Activated T-cell treated with anti-CD3 and anti-CD28 coated beads, Interleukin-2, amount 50 U/mL, for 48 hours (primary cell): ENCODE results near the gene COBL.

Experiments used
- DNase-seq, 2 experiments: peaks; one replicate each; pipeline ENCODE4 v3.0.0-alpha.2; 2020

The COBL gene, protein sequence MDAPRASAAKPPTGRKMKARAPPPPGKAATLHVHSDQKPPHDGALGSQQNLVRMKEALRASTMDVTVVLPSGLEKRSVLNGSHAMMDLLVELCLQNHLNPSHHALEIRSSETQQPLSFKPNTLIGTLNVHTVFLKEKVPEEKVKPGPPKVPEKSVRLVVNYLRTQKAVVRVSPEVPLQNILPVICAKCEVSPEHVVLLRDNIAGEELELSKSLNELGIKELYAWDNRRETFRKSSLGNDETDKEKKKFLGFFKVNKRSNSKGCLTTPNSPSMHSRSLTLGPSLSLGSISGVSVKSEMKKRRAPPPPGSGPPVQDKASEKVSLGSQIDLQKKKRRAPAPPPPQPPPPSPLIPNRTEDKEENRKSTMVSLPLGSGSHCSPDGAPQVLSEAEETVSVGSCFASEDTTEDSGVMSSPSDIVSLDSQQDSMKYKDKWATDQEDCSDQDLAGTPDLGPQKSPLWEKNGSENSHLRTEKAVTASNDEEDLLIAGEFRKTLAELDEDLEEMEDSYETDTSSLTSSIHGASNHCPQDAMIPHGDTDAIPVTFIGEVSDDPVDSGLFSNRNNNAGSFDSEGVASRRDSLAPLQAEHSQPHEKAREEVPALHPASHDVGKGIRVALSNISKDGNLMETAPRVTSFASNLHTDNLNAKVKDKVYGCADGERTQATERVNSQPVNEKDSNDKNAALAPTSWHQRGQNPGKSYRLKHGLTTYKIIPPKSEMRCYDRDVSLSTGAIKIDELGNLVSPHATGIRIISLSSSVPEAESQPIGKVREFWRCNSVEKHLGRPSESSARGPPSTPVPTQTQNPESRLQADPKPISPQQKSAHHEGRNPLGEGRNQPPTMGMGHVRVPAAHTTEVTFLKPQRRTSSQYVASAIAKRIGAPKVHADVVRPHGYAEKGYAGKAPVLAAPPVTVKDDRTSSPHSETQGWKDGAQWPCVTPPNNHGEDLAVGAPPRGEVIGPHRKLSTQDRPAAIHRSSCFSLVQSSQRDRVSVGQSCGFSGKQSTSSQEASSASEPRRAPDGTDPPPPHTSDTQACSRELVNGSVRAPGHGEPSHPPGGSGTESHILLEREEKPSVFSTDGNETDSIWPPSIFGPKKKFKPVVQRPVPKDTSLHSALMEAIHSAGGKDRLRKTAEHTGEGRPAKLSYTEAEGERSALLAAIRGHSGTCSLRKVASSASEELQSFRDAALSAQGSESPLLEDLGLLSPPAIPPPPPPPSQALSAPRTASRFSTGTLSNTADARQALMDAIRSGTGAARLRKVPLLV

DNA sequence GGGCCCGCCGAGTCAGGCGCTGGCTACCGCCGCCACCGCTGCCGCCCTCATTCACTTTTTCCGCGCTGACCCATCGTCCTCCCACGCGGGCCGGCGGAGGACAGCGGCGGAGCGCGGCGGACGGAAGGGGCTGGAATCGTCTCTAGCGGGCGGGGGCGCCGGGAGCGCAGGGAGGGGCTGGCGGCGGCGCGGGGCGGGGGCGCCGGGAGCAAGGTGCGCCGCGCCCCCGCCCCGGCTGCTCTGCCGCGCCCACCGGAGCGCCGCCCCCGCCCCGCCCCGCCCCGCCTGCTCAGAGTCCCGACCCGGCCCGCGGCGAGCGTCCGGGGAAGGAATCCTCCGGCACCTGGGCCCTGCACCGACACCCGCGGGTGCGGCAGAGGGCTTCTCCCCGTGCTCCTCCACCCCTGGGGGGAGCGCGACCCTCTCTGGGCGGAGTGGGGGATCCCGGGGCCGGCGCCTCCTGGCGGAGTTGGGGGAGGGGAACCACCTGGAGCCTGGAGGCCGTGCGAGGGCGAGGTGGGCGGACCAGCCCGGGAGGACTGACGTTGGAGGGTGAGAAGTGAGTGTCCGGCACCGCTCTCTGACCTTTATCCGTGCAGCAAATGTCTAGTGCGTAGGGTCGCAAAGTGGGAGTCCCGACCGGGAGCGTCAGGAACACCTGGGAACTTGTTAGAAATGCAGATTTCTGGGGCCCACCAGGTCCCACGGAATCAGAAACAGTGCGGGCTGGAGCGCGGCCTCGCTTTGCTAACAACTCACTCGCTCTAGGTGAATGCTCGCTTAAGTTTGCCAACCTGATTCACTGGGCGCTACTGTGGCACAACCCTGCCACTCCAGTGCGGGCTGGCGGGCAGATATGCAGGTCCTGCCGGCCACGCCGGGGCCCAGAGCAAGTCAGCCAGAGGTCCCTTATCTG lies at the start of gene COBL:
Gene COBL (minus strand): TSS at position 144 of the 916 bp plus-strand sequence. CDS start 176 bp downstream, outside the sequence.
- peak in 1 of 2 experiments; percentile 20 for DNase-seq

DNA sequence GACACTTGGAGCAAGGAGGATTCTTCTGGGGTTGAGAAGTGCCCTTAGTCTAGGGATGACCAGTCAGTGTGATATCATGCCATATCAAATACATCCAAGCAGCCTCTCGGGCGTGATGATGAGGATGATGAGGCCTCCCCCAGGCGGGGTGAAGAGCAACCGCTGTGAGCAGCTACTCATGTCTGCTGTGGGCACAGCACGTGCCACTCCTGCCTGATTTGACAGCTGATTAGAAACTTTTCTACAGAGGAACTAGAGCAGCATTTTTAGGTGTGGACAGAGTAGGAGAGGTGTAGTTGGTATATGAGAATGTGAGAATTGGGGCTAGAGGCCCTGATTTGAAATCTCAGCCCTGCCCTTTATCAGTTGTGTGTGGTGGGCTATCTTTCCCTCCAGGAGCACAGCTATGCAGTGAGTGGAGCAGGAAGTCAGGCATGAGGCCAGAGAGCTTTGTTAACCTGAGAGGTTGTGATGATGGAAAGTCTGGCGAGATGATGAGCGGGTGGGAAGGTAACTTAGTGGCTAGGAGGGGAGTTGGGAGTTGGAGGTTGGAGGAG lies 49.6 kb upstream of the COBL start:
- no peak for DNase-seq

DNA sequence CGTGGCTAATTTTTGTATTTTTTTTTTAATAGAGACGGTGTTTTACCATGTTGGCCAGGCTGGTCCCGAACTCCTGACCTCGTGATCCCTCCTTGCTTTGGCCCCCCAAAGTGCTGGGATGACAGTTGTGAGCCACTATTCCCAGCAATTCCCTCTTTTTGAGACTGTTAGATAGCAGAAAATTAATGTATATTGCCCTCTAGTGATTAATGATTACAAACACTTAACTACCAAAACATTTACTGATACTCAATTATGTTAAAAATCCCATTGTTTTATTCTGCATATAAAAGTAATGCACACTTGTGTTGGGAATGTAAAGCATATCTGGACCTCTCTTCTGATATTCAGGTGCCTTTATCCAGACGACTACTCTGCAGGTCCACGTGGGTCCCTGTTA lies 41.2 kb upstream of the COBL start:
- DNase-seq: no peak

DNA sequence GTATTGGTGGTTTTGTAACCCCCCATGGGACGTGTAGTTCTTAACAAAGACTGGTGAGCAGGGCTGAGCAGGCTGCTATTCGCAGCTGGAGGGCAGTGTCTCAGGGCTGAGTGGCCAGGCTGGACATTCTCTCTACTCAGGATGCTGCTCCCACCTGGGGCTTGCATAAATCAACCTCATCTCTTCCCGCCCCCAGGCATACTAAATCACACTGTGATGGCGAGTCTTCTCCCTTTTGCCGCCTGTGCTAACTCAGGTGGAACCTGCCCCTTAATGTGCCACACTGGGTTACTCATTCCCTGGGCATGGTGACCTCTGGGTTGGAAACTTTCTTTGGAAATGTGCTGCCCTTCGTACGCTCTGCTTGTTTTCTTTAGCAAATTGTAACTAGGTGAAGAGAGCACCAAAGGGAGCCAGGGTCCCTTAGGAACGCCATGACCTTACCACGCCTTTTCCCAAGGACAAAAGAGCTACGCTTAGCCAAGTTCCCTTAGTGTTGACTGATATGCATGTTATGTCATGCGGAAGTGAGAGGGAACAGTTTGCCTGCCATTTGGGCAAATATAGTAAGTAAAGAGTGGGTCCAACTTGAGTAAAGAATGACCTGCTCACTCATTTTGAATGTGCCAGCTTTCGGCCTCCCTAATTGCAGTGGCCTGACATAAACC lies 40.4 kb upstream of the COBL start:
- no peak for DNase-seq

DNA sequence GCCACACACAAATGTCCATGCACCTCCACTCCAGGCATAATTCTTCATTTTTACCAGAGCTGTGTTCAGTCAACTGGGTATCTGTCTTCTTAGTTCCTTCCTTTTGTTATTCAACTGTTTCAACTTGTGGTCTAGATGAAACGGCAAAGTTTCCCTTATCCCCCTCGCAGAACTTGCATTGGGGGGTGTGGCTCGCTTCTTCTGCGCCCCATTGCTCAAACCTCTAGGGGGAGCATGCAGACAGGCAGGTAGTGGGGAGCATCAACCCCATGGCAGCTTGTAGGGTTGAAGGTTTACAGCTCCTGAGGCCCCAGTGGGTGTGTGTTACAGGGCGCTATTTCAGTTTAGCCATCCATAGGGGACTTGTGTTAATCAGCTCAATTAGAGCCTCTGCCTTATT lies 38.3 kb upstream of the COBL start:
- no peak for DNase-seq

DNA sequence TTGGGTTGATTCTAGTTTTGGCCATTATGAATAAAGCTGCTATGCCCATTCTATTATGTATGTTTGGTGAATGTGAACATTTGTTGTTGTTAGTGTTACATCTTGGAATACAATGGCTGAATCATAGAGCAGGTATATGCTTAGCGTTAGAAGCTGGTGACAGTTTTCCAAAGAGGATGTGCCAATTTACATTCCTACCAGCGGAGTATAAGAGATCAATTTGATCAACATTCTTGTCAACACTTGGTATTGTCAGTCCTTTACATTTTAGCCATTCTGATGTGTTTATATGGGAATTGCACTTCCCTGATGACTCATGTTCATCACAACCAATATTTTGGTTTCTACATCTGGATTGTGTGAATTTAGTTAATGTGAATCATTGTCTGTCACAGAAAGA lies 37.8 kb upstream of the COBL start:
- no peak for DNase-seq

DNA sequence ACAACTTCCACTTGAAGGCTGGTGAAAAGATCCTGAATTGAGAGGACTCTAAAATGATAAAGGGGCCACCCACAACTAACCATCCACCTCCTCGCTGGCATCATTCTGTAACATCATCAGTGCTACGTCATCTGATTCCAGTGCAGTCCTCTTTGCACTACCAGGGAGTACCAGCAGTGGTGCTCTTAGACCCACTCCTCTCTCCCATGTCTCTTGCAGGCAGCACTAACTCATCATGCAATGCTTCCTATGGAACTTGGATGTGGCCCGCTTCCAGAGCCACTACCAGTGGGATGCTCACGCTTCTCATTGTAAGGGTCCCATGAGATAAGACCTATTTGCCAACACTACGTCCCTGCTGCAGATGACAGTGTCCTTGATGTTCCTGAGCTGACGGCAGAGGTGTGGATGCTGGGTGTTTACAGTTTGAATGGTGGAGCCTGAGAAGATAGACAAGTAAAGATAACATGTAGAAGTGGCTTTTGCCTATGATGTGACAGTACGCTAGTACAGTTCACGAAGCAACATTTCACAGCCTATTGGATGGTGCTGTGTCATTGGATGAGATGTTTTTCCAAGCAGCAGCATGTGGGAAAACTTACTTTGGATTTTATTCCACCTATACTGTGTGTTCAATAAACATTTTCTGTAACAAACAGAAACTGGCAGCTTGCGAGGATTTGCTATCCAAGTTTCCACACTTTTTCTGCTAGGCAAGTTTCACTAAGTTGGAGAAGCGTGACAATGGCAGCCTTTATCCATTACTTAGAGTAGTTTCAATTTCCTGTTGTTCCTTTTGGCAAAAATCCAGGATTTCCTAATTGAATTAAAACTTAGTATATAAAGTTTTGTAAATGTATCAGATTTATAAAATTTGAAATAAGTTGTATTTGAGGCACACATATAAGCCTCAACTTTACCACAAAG lies 35.8 kb upstream of the COBL start:
- no peak for DNase-seq

DNA sequence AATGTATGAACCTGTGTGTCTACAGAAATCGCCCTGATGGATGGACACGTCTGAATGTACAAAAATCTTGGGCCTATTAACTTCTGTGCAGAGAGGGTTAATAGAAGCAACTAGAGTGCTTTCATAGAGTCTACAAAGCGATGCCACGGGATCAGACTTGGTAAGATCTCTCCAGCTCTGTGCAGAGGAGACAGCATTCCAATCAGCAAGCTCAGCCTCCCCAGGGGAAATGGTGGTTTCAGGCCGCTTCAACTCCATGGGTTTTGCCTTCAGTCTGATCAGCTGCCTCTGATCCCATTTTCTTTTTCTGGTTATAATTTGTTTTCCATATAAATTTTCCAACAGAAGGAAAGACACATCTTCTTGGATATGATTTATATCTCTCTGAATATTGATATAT lies 35.1 kb upstream of the COBL start:
- no peak for DNase-seq

DNA sequence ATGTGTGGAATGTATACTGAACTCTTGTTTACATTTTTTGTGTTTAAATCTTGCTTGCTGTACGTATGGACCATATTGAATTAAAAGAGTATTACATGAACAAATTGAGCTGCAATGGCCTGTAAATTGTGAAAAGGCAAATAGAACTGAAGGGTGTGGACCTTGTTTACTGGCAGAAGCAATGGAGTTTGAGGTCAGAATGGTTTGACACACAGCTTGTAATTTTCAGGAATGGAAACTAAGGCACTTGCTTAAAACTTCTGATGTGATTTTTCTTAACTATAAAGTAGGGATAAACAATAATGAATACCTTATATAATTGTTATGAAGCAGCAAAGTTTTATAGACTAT lies 33.9 kb upstream of the COBL start:
- DNase-seq: no peak

DNA sequence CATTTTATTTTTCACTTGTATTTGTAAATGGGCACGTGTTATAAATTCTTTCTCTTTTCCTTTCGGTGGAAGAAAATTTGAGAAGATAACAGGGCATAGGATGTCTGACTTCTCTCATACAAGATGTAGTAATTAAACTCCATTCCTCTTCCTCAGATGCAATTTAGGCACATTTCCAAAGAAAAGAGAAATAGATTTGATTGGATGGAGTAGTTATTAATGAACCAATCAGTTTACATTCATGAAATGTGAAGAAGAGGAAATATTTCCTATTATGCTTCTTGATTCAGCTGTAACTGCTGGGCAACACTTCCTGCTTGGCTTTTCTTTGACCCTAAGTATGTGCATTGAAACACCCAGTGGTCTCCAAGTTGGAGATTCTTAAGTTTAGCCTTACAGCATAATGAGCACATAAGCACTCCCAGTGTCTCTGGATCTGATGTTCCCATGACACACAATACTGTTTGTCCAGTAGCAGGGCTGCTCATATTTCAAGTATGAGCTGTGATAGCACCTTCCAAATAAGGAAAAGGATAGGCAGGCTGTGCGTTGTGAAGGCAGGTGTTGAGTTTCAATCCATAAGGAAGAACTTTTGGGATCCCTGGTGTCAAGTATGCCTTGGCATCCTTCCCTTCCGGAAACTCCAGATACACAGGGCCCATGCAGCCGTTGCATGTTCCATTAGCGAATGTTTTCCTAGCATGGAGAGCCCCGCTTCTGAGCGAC lies 33.4 kb upstream of the COBL start:
- DNase-seq: no peak

DNA sequence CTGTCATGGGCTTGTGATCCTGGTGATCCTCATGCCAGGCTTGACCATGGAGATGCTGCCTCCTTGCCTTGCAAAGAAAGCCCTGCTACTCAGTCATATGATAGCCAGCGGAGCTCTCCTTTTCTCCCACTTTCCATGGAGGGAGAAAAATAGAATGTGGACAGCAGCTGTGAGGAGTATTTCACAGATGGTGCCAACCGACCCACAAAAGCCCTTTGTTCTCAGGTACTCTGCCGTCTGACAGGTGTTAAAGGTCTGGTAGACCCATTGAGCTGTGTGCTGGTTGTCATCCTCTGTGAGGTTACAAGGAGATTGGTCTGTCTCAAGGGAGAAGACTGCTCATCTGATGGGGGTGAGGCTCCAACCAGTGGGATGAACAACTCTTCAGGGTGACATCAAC lies 29.5 kb upstream of the COBL start:
- no peak for DNase-seq

DNA sequence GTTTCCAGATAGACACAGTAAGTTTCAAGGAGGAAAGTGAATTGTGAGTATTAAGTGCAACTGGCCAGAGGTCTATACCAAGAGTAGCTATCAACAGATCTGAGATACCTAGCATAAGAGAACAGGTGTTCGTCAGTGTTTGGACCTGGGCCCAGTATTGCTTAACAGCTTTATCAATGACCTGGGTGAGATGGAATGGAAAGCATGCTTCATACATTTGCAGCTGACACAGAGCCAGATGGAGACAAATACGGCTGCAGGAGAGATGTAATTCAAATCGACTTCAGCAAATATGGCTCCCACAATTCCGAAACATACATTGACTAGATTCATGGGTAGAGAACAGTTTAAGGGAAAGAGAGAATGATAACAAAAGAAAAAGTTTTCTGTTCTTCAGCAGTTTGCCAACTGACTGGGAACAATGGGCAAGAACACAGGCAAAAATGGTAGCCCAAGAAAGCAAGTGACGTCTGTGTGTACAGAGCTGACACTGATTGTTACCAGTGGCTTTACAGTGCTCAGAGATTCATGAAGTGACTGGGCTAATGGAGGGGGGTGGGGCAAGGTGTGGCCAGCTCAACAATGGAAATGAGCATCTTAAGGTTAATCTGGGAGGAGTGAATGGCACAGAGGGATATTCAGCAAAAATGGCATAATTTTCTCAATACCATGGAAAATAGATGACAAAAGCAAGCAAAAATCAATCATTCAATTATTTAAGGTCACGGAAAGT lies 28.0 kb upstream of the COBL start:
- no peak for DNase-seq

DNA sequence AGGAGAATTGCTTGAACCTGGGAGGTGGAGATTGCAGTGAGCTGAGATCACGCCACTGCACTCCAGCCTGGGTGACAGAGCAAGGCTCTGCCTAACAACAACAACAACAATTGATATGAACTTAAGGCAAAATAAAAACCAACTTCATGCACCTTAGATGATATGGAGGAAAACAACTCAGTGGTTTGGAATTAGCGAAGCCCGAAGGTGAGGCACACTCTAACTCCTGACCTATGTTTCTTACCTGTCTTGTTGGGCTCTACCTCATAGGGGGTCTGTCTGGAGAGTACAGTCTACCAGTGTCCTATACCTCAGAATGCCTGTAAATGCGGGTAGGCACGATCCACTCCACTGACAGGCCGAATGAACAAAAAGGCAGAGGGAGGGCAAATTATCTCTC lies 24.3 kb upstream of the COBL start:
- DNase-seq: no peak

DNA sequence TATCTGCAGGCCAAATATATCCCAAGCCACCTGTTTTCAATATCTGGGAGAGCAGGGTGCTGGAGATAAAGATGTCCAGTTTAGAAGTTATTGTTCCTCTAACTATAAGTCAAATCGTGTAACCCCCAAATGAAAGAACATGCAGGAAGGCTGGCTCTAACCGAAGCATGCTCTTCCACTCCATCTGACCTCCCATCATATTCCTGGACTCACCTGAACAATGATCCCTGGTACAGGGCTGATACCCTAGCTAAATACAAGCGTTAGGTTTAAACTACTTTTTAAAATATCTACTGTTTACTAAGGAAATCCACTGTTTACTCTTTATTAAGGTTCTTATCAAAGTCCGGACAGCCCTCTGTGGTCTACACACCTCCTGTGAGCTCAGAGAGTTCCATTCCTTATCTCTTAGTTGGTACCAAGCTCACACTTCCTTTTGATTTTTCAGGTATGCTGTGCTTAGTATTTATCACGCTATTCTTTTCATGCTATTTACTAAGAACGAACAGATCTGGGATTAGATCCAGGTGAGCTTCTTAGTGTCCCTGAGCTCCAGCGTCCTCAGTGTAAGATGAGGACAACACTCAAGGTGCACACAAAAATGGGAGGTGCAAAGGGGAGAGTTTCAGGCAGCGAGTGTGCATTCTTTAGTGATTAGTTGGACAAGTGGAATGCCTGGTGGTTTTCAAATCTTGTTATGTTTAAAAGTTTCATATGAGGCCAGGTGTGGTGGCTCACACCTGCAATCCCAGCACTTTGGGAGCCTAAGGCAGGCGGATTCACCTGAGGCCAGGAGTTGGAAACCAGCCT lies 23.6 kb upstream of the COBL start:
- no peak for DNase-seq

DNA sequence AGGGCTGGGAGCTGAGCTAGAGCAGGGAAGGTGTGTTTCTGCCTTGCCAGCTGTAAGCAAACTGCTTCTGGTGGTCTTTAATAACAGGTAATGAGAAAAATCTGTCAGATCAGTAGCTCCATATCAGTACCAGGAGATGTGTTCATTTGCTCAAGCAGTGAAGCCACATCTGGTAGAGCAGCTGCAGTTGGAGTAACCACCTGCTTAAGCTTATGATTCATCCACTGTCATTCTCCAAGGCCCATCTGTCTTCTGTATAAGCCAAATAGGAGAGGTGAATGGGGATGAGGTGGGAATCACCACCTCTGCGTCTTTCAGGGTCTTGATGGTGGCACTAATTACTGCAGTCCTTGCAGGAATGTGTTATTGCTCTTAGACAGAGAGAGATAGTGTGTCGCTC lies 18.4 kb upstream of the COBL start:
- DNase-seq: no peak

DNA sequence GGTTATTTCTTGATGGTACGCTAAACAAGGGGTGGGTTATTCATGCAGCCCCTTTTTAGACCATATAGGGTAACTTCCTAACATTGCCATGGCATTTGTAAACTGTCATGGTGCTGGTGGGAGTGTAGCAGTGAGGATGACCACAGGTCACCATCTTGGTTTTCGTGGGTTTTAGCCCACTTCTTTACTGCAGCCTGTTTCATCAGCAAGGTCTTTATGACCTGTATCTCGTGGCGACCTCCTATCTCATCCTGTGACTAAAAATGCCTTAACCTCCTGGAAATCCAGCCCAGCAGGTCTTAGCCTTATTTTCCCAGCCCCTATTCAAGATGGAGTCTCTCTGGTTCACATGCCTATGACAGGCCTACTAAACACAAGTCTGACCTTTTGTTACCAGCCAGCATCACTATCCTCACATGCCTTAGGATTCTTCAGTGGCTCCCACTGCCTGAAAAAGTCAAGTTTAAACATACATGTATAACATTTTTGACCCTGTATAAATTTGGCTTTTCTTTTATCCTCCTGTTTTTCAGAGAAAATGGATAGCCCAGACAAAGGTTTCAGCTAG lies 13.2 kb upstream of the COBL start:
- DNase-seq: no peak

DNA sequence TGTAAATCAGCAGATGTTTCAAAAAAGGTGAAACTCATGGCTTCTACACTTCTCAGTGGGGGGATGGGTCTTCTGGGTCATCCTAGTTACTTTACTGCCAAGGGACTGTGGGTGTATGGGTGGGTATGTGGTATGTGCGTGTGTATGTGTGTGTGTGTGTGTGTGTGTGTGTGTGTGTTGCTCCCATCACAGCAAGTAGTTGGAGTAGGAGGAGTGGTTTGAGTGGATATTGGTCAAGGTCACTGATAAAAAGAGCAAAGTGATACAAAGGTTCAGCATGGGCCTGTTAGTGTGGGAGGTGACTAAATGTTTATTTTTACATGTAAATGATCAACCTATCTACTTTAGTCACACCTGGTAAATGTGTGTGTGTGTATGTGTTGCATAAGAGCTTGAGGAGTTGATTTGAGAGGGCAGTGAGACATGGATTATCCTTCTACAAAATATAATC lies 11.8 kb upstream of the COBL start:
- DNase-seq: no peak
